Fibroblast of skin of right quadriceps (primary cell): ENCODE measurements around the gene AOPEP.
"Not testable (repeated sequence)": the region's sequence is repeated elsewhere in the genome, so short reads cannot be mapped to it uniquely, and the experiment has no call there.

Experiments used
- DNase-seq: peaks from one replicate; pipeline ENCODE4 v3.0.0-alpha.2; 2013

AOPEP gene

GRCh38 chr9:95005278-95006143, 279.0 kb downstream of the AOPEP start:
- DNase-seq: no peak

GRCh38 chr9:95007226-95007869, 280.8 kb downstream of the AOPEP start:
- peak; percentile 20 for DNase-seq

- DNase-seq: peak; percentile 17
Measured at GRCh38 chr9:95008151-95008771, 281.8 kb downstream of the AOPEP start.

GRCh38 chr9:95009459-95009858, 283.0 kb downstream of the AOPEP start:
- DNase-seq: no peak

- no peak for DNase-seq
Measured at GRCh38 chr9:95010431-95010838, 283.9 kb downstream of the AOPEP start.

- DNase-seq: no peak
Measured at GRCh38 chr9:95012035-95012708, 285.7 kb downstream of the AOPEP start.

- DNase-seq: no peak
Measured at GRCh38 chr9:95012902-95013301, 286.4 kb downstream of the AOPEP start.

GRCh38 chr9:95014917-95015316, 288.4 kb downstream of the AOPEP start:
- no peak for DNase-seq

GRCh38 chr9:95015569-95015968, 289.1 kb downstream of the AOPEP start:
- no peak for DNase-seq

- no peak for DNase-seq
Measured at GRCh38 chr9:95017062-95017461, 290.6 kb downstream of the AOPEP start.

GRCh38 chr9:95017661-95018060, 291.2 kb downstream of the AOPEP start:
- DNase-seq: no peak

- DNase-seq: peak; percentile 92
Measured at GRCh38 chr9:95018099-95018936, 291.8 kb downstream of the AOPEP start.

- not testable (repeated sequence) for DNase-seq
Measured at GRCh38 chr9:95020644-95021043, 294.1 kb downstream of the AOPEP start.

GRCh38 chr9:95021166-95021886, 294.8 kb downstream of the AOPEP start:
- DNase-seq: no peak

- no peak for DNase-seq
Measured at GRCh38 chr9:95022657-95023056, 296.2 kb downstream of the AOPEP start.

GRCh38 chr9:95023217-95024003, 296.9 kb downstream of the AOPEP start:
- DNase-seq: peak; percentile 87

GRCh38 chr9:95024097-95024671, 297.7 kb downstream of the AOPEP start:
- no peak for DNase-seq

GRCh38 chr9:95025213-95026147, 299.0 kb downstream of the AOPEP start:
- peak; percentile 89 for DNase-seq

- DNase-seq: no peak
Measured at GRCh38 chr9:95026148-95026524, 299.6 kb downstream of the AOPEP start.
